Left forelimb (tissue), 1 donor: ENCODE measurements around the gene SYNJ2.

ENCODE experiments used
- DNase-seq: peaks from one replicate; pipeline ENCODE4 v3.0.0-alpha.2; 2018; ENCODE audit warnings: low spot score

SYNJ2 gene

DNA sequence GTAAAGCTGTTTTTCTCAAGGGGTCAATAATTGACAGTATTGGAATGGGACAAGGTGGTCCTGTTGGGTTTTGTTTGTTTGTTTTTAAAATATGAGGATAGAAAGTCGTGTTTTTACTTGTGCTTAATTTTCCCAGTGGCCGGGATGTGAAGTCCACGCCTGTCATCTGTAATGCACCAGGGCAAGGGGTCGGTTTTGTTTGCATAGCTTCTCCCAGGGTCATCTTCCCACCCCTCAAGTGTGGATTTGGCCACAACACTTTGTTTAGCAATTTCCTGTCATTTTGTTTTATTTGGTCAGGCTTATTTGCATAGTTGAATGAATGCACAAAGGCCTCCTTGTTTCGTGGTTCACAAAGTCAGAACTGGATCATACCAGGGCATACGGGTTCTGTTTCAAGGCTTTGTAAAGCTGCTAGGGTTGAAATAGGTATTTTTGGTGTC, 29.8 kb downstream of the SYNJ2 start:
- no peak for DNase-seq

DNA sequence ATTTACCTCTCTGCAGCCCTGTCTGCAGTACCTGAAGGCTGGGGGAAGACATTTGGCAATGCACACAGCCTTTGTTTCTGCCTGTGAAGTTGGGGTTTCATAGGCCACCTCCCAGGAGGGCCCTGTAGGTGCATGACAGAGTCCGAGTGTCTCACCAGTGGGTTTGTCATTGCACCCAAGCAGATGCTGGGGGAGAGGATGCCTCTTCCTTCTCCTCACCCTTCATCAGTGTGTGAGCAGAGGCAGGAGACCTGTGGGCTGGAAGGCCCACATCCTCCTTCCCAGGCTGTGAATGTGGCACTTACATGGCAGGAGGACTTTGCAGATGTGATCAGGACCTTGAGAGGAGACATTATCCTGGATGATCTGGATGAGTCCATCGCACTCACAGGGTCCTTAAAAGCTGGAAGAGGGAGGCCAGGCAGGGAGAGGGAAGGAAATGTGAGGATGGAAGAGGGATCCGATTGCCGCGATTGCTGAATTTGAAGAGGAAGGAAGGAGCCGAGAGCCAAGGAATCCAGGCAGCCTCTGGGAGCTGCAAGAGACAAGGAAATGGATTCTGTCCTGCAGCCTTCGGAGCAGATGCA, 30.4 kb downstream of the SYNJ2 start:
- DNase-seq, result peak; percentile 22

DNA sequence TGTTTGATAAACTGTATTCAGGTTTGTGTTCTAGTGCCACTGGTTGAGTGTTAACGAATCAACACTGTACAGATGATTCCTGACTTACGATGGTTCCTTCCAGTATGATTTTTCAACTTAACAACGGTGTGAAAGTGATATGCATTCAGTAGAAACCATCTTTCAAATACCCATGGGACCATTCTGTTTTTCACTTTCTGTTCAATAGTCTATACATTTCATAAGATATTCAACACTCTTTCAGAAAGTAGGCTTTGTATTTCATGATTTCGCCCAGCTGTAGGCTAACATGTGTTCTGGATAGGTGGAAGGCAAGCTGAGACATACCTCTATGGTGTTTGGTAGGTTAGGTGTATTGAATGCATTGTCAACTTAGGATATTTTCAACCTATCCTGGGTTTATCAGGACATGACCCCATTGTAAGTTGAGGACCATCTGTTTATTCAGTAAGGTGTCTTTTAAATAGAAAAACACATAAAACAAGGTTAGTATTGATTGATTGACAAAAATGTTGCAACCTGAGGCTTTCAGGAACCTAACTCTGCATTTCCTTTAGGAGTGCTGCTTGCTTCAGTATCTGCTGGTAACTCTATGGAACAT, 32.3 kb downstream of the SYNJ2 start:
- DNase-seq, result no peak

DNA sequence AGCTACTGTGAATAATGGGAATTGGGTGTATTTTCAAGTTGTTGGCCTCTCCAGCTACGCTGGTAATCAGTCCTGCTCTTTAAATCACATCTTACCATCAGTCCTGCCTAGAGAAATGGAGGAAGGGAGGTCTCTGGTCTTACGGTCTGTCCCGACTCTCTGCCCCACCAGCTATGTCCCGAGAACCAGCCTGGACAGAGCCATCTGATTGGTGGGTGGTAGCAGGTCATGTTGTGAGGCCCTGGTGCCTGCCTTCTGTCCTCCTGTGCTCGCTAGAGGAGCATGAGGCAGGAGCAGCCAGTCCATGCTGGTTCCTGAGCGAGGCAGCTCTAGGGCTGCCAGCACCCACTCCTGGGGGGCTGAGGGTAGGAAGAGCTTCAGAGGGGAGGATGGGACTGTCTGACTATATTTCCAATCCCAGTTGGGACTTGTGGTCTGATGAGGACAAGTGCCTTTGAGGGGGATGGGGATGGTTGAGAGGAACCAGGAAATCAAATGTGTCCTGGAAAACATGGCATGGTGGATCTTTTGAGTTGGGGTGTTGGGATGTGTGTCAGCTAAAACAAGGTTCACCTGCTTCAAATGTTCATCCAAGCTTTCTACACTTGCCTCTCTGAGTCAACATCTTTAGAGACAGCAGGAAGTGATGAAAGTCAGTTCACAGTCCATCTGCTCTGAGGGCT, 33.0 kb downstream of the SYNJ2 start:
- DNase-seq, result no peak

DNA sequence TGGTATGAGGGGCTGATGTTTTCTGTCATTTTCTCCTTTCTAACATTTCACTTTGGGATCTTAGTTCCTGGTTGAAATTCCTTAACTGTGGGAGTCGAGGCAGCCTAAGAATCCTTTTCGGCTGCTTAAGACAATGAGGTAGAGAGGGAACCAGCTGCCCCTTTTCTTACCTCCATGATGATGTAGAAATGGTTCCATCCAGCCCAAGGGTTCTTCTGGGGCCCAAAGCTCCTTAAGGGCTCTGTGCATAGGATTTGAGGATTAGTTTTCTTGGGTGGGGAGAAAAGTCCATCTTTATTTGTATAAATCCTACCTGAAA, 33.5 kb downstream of the SYNJ2 start:
- DNase-seq, result no peak

DNA sequence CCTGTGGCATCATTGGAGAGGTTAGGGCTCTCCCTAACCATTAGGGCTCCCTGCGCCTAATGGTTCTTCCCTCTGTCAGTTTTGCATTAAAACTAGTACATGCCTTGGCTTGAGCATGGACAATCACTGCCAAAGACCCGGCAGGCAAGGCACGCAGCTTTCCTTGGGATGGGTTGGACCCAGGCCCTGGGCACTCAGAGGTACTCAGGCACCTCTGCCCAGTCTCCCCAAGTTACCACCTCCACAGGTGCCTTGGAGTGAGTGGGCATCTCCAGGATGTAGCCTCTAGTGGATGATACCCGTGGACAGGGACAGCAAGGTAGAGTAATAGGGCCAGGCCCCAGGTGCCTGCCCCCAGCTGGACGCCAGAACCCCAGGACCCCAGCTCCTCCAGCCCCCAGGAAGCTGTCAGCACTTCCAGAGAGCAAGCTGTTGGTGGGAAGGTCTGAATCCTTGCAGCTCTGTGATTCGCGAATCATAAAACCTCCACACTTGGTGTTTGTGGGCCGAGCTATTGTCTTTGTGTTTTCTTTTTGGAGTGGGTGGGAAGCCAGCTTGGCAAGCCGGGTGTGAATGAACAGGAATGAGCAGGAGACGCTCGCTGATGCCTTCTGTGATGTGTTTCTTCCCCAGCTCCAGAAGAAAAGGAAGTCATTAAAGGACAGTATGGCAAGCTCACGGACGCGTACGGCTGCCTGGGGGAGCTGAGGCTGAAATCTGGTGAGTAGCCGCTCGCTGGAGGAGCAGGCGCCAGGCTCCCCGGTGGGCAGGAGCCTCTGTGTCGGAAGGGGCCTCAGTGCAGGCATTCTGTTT, 35.1 kb downstream of the SYNJ2 start:
- DNase-seq, result no peak

DNA sequence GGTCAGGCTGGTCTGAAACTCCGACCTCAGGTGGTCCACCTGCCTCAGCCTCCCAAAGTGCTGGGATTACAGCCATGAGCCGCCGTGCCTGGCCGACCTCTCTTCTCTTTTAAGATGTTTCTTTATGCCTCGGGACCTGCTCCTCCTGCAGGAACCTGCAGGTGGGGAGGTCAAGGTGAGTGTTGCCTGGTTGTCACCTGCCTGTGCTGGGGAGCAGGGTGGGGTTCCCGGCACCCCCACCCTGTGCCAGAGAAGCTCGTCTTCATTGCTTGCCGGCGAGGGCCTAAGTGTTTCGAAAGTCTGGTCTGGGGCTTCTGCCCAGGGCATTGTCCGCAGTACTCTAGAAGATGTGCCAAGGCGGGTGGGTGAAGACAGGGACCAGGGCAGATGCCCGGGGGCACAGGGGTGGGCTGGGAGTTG, 36.0 kb downstream of the SYNJ2 start:
- no peak for DNase-seq

DNA sequence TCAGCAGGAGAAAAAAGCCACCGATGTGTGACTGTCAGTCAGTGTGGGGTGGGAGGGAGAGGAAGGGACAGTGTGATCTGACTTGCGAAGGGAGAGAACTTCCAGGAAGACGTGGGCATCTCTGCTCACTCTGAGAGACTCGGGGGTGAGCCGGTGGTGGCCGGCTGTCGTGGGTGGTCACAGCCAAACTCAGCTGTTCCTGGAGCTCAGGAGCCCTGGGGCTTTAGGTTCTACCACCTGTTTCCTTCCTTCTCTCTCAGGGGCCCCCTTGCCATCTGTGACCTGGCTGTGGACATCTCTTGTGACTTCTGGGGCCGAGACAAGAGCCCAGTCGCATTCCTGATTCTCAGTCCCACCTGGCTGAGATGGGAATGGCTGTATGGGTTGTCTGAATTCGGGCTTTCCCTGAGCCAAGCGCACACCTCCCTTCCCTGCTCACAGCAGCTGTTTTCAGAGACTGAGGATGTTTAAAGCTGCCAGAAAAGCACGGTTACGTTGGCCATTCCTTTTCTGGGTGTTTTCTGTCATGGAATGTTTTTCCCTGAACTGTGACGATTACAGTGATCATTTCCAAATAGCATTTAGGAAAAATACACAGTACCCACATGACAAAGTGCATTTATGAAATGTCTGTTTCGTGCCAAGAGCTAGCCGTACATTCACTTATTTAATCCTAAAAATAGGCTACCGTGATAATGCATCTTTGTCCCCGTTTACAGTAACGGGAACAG, 36.5 kb downstream of the SYNJ2 start:
- DNase-seq, result no peak

DNA sequence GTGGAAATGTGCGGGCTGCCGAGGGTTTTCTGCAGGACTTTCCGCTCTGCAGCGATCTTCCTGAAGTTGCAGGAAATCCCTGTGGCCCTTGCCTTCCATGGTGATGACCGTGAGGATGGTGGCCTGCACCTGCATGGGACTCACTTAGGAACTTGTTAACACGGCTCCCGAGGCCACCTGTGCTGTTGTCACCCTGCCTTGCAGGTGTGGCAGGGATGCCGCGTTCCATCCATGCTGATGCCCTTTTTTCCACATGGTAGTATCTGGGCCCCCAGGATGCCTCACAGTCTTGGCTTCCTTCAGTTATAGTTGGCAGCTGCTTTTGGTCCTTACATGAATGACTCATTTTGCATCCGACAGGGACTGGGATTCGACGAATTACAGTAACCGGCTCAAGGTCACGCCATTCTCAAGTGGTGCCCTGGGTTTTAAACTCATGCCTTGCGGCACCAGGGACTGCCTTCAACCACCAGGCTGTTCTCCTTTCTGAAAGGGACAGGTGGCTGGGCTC, 37.2 kb downstream of the SYNJ2 start:
- no peak for DNase-seq

DNA sequence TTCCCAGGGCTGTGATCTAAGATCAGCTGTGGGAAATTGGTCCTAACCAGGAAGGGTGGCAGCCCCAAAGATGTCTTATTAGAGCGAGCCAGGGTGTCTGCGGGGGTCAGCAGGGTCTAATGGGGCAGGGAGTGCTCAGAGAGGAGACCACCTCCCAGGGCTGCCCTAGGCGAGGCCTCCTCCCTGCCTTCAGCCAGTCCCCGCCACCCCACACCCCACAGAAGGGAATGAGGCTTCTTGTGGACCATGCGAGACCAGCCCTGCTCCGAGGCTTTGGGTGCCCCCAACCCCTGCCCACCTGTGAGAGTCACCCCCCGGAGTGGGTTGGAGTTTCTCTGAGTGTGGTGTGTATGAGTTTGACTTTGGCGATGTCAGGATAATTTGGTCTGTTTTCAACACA, 37.8 kb downstream of the SYNJ2 start:
- DNase-seq, result no peak

DNA sequence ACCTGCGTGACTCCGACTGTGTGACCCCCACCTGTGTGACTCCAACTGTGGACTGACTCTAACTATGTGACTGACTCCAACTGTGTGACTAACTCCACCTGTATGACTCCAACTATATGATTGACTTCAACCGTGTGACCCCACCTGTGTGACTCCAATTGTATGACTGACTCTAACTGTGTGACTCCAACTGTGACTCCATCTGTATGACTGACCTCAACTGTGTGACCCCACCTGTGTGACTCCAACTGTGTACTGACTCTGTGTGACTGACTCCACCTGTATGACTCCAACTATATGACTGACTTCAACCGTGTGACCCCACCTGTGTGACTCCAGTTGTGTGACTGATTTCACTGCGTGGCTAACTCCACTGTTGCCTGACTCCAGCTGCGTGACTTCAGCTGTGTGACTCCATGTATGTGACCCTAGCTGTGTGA, 38.6 kb downstream of the SYNJ2 start:
- no peak for DNase-seq

DNA sequence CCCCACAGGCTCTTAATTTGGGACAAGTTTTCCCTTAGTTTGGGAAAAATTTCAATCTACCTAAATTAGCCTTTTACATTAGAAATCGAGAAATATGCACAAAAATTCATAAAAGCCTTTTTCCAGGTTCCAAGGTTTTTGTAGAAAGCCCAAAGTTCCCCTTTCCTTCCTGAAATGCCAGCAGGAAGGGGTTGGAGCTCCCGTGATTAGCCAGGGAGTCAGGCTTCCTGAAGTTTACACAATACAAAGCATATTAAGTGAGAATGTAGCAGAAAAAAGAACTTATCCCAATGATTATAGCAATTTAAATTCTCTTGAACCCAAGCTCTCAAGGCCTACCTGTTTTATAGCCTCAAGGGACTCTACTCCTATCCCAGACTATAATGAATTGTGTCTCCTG, 39.1 kb downstream of the SYNJ2 start:
- DNase-seq, result no peak

DNA sequence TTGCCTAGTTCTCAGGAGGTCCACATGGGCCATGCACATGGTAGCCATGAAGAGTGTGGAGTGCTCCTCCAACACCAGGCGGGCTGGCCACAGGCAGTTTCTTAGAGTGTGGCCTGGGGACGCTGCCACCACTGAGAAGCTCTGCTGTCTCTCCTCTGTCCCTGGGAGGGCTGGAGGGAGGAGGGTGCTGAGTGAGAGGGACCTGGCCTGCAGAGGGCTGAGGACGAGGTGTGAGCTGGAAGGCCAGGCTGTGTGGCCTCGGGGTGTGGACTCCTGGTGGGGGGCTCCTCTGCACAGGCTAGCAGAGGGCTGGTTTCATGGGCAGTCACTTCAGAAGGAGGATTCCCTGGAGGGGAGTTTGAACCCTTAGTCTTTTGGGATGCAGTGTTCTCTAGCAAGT, 39.7 kb downstream of the SYNJ2 start:
- DNase-seq, result no peak

DNA sequence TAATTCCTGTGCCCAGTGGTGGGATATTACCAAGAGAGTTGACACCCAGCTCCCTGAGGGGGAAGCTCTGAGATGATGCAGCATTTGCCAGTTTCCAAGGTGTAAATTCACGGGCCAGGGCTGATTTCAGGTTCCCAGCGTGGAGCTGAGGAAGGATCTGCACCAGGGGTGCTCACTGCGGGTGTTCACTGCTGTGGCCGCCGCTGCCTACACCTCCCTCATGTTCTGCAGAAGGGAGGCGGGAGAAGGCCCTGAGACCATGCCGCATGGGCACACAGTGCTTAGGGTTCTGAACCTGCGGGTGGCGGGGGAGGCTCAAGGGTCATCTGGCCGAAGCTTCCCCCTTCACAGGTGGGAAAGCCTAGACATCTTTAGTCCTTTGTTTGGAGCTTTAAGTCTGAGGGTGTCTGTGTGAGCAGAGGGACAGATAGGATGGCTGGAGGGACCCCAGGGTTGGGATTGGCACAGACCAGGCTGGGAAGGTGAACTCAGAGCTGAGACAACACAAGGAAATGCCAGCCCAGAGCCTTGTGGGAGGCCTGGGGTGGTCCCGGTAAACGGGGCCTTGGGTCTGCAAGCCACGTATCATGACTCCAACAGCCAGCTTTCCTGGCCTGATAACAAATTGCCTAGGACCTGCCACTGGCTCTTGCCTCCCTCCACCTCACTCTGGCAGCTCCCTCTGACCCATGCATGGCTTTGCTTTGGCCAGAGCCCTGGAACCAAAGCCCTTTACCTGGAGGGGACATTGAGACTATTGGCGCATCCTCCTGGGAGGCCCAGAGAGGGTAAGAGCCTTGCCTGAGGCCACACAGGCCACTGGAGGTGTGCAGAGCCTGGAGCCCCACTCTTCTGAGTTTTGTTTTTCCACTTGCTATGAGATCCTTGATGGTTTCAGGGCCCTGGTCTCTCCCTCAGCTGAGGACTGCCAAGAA, 40.4 kb downstream of the SYNJ2 start:
- DNase-seq, result no peak

DNA sequence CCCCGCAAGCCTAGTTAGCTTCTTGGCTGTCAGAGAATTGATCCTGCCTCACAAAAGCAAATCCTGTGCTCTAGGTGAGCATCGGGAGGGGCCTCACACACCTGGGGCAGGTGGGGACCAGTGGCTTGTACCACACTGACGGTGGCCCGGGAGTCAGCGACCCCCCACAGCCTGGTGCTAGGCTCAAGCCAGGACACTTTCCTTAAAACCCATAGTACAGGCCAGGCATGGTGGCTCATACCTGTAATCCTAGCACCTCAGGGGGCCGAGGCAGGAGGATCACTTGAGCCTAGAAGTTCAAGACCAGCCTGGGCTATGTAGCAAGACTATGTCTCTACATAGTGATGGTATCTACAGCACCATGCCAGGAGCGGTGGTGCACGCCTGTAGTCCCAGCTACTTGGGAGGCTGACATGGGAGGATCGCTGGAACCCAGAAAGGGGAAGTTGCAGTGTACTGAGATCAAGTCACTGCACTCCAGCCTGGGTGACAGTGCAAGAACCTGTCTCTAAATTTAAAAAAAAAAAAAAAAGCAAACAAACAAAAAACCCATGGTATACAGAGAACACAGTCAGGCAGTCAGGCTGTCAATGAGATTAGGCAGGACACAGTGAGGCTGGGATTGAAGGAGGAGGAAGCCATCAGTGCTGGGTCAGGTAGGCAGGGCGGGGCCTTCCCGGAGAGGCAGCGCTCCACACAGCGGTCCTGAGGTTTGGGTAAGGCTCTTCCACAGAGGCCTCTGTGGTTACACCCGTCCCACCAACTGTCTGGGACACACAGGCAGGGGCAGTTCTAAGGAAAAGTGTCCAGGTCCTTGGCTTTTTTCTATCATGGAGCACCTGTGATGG, 41.3 kb downstream of the SYNJ2 start:
- DNase-seq, result no peak

DNA sequence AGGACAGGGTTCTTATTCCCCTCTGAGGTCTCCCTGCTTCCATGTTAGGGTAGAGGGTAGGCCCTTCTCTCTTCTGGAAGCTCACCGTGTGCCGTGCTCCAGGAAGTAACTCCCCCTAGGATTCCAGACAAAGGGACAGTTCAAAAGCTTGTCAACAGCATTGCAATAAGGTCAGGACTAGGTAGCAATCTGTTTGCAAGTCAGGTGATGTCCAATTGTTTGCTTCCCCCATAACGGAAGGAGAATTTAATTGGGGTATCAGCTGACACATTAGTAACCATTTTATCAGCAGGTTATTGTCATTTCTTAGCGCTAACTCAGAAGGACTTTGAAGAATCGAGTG, 41.9 kb downstream of the SYNJ2 start:
- DNase-seq, result no peak

DNA sequence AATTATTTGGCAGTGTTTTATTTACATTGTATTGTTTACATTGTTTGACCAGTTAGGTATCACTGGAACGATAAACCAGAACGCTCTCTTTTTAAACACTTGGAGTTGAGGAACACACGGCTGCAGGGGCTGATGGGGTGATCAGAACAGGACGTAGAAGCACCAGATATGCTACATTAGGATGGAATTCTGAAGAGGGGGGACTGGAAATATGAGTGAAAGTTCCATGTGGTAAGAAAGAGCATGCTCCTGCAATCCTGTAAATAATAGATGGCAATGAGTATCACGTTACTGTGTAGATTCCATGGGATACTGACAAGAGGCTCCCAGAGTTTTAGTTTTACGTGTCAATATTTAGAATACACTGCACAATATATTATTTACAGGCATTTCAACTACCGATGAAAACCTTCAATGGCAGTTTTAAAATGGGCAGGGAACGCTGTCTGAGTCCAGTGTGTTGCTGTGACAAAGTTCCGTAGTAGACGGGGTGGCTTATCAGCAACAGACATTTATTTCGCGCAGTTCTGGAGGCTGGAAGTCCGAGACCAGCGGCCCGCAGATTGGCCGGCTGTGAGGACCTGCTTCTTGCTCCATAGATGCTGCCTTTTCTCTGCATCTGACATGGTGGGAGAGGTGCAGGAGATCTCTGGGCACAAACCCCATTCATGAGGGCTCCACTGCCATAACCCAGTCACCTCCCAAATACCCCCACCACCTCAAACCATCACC, 43.1 kb downstream of the SYNJ2 start:
- no peak for DNase-seq

DNA sequence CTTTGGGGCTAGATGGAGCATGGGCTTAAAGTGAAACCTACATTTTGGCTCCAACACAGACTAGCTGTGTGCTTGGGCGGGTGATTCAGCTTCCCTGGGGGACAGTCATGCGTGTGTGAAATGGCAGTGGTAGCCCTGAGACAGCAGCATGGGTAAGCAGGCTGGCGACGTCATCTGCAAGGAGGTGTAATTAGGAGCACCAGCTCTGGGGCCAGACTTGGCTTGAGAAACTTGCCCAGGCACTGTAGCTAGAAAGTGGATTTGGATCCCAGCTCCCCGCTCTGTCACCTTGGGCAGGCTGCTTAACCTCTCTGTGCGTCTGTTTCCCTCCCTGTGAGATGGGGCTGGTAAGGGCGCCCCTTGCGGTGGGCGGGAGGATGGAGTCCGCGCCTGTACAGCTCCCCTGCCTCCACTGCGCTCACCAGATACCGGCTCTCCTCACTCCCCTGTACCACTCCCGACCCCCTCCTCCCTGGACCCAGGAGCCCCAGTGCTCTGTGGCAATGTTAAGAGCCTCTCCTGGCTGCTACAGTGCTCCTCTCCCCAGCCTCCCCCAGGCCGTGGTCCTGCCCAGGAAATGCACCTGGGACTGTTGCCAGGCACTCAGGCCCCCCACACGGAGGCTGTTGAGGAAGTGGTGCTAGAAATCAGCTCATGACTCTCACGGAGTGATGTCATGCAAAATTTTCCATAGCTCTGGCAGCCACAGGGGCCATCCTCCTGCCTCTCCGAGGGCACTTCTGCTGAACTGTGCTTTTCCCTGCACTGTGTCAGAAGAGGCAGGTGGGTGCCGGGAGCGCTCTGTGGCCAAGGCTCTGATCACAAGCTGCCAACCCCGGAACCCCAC, 44.6 kb downstream of the SYNJ2 start:
- DNase-seq, result peak; percentile 86
